Hepatocyte (in vitro differentiated cells): ENCODE measurements around the gene IL24. TPM values are rescaled to one million over a fixed set of nuclear protein-coding genes. Genes with fewer than 3 reads are reported as not detected.

ENCODE experiments used
- DNase-seq: peaks from one replicate; pipeline ENCODE4 v3.0.0-alpha.2; 2016; ENCODE audit warnings: low spot score
- H2AFZ ChIP-seq: fragments of 200-600 bp; sonication (generic); 2 replicates; pipeline ENCODE4 v1.6.0; 2016; ENCODE audit warnings: antibody characterized with exemption, mild to moderate bottlenecking
- H3K27ac ChIP-seq: fragments of 200-600 bp; sonication (generic); 2 replicates; pipeline ENCODE4 v1.5.1; 2016; ENCODE audit warnings: mild to moderate bottlenecking
- H3K27me3 ChIP-seq: fragments of 200-600 bp; sonication (generic); 2 replicates; pipeline ENCODE4 v1.6.1; 2016
- H3K36me3 ChIP-seq: fragments of 200-600 bp; sonication (generic); replicated peaks from 2 replicates; pipeline ENCODE4 v1.5.1; 2016; ENCODE audit warnings: low read depth; ENCODE audit not compliant: insufficient read depth
- H3K4me1 ChIP-seq: fragments of 200-600 bp; sonication (generic); 2 replicates; pipeline ENCODE4 v1.5.1; 2016; ENCODE audit warnings: mild to moderate bottlenecking, moderate library complexity; ENCODE audit not compliant: insufficient read depth
- H3K4me2 ChIP-seq: fragments of 200-600 bp; sonication (generic); 2 replicates; pipeline ENCODE4 v1.6.0; 2016
- H3K4me3 ChIP-seq: fragments of 200-600 bp; sonication (generic); 2 replicates; pipeline ENCODE4 v1.5.1; 2016; ENCODE audit warnings: mild to moderate bottlenecking
- H3K79me2 ChIP-seq: fragments of 200-600 bp; sonication (generic); 2 replicates; pipeline ENCODE4 v1.6.0; 2017; ENCODE audit warnings: mild to moderate bottlenecking
- H3K9me2 ChIP-seq: fragments of 200-600 bp; sonication (generic); replicated peaks from 2 replicates; pipeline ENCODE4 v1.6.0; 2017; ENCODE audit warnings: mild to moderate bottlenecking; ENCODE audit not compliant: insufficient read depth
- H3K9me3 ChIP-seq: fragments of 200-600 bp; sonication (generic); 2 replicates; pipeline ENCODE4 v1.5.1; 2016; ENCODE audit warnings: low read depth, mild to moderate bottlenecking
- H4K20me1 ChIP-seq: fragments of 200-600 bp; sonication (generic); 2 replicates; pipeline ENCODE4 v1.6.0; 2016; ENCODE audit warnings: mild to moderate bottlenecking; ENCODE audit not compliant: insufficient read depth, poor library complexity, severe bottlenecking
- CTCF ChIP-seq: fragments of 200-600 bp; sonication (generic); IDR thresholded peaks from 2 replicates; pipeline ENCODE4 v1.5.1; 2016; ENCODE audit warnings: antibody characterized with exemption, mild to moderate bottlenecking; ENCODE audit not compliant: poor library complexity
- EZH2 ChIP-seq: fragments of 200-600 bp; sonication (generic); IDR thresholded peaks from 2 replicates; pipeline ENCODE4 v1.6.1; 2016; ENCODE audit warnings: antibody characterized with exemption, mild to moderate bottlenecking, borderline replicate concordance
- EZH2phosphoT487 ChIP-seq: fragments of 200-600 bp; sonication (generic); IDR thresholded peaks from one replicate; pipeline ENCODE4 v1.6.1; 2018; ENCODE audit warnings: antibody characterized with exemption, mild to moderate bottlenecking, low read depth, moderate library complexity; ENCODE audit not compliant: unreplicated experiment, severe bottlenecking
- WGBS: methylation state at CpG from one replicate; pipeline ENCODE4 v1.1.6; 2016; ENCODE audit warnings: low lambda C conversion rate; ENCODE audit errors: missing lambda C conversion rate; 5-methylcytosine and 5-hydroxymethylcytosine counted together
- polyA plus RNA-seq: library from polyadenylated mRNA; unstranded; fragments of >200 nt; fragmentation: Nextera tagmentation; extraction: Ambion mirVana; gene quantifications from 2 replicates; pipeline ENCODE4 v1.2.1, GENCODE V29; 2016
- total RNA-seq: library from RNA; depleted of rRNA; stranded (reverse); fragments of >200 nt; gene quantifications from 2 replicates; pipeline ENCODE4 v1.2.3, GENCODE V29; 2014

Gene IL24
- total and polyA plus RNA-seq, 2 experiments from 2014 or later: not detected

GRCh38 chr1:206904423-206905142 is 7.3 kb downstream of the IL24 start:
- H3K9me2 ChIP-seq: no peaks in the 10 kb centered on the region
- no peaks in the 10 kb centered on the region for H3K9me3 ChIP-seq
- H3K4me3 ChIP-seq: no peak overlapping the region
- H3K4me2 ChIP-seq: no peak overlapping the region
- no peak overlapping the region for H2AFZ ChIP-seq
- WGBS: 88% methylated on average over 10 of the region's 10 CpGs
- no peaks in the 10 kb centered on the region for H4K20me1 ChIP-seq
- no peak overlapping the region for H3K27ac ChIP-seq
- TF ChIP-seq CTCF (no peak), EZH2 (no peak), EZH2phosphoT487 (no peak)
- no peaks in the 10 kb centered on the region for H3K36me3 ChIP-seq
- peaks cover 4% of the 10 kb centered on the region for H3K4me1 ChIP-seq
- peaks cover 26% of the 10 kb centered on the region for H3K27me3 ChIP-seq
- H3K79me2 ChIP-seq: no peaks in the 10 kb centered on the region
- no peak for DNase-seq

- Histone ChIP-seq H2AFZ (no peak overlapping the region), H3K4me1 (peaks cover 4% of the 10 kb centered on the region), H3K9me3 (no peaks in the 10 kb centered on the region), H3K27me3 (peaks cover 30% of the 10 kb centered on the region), H3K9me2 (no peaks in the 10 kb centered on the region), H3K36me3 (no peaks in the 10 kb centered on the region), H3K27ac (no peak overlapping the region), H3K79me2 (no peaks in the 10 kb centered on the region), H3K4me2 (no peak overlapping the region), H4K20me1 (no peaks in the 10 kb centered on the region), H3K4me3 (no peak overlapping the region)
- WGBS: 62% methylated on average over 4 of the region's 4 CpGs
- no peak for DNase-seq
- TF ChIP-seq CTCF: no peak
- no peak for TF ChIP-seq EZH2phosphoT487
- TF ChIP-seq EZH2: no peak
Observed at GRCh38 chr1:206905295-206906164, 8.3 kb downstream of the IL24 start.

GRCh38 chr1:206907304-206907991 is 10.2 kb downstream of the IL24 start:
- 90% methylated on average over 23 of the region's 23 CpGs for WGBS
- H3K79me2 ChIP-seq: no peaks in the 10 kb centered on the region
- no peaks in the 10 kb centered on the region for H3K36me3 ChIP-seq
- no peaks in the 10 kb centered on the region for H3K9me2 ChIP-seq
- H3K27ac ChIP-seq: no peak overlapping the region
- H4K20me1 ChIP-seq: no peaks in the 10 kb centered on the region
- H3K4me2 ChIP-seq: no peak overlapping the region
- DNase-seq: peak; percentile 35
- peaks cover 4% of the 10 kb centered on the region for H3K4me1 ChIP-seq
- TF ChIP-seq CTCF: no peak
- no peak for TF ChIP-seq EZH2
- no peak for TF ChIP-seq EZH2phosphoT487
- peaks cover 32% of the 10 kb centered on the region for H3K27me3 ChIP-seq
- no peak overlapping the region for H2AFZ ChIP-seq
- no peak overlapping the region for H3K4me3 ChIP-seq
- H3K9me3 ChIP-seq: no peaks in the 10 kb centered on the region
